Keratinocyte (primary cell): ENCODE results near the gene ARMC5. TPM values are rescaled to one million over a fixed set of nuclear protein-coding genes. Genes with fewer than 3 reads are reported as not detected.

Experiments
- DNase-seq: peaks from one replicate; pipeline ENCODE4 v3.0.0-alpha.2; 2011; ENCODE audit warnings: low read depth, missing footprints, low spot score
- FAIRE-seq: peaks from 2 replicates; lab custom pipeline; 2011; peaks lifted over from hg19 to GRCh38; lab: Jason Lieb, UNC
- H2AFZ ChIP-seq: 2 replicates; pipeline ENCODE4 v1.6.0; 2012; ENCODE audit warnings: low read length, control low read depth, inconsistent platforms; ENCODE audit not compliant: control insufficient read depth
- H3K27ac ChIP-seq: 2 replicates; pipeline ENCODE4 v1.5.1; 2011; ENCODE audit warnings: low read length; ENCODE audit not compliant: control insufficient read depth, insufficient read depth
- H3K27me3 ChIP-seq: 3 replicates; pipeline ENCODE4 v1.6.0; 2011; ENCODE audit warnings: low read length; ENCODE audit not compliant: control insufficient read depth, insufficient read depth; ENCODE audit errors: extremely low read depth
- H3K36me3 ChIP-seq, 2 experiments: 2 replicates in 1 of 2; 3 replicates in 1 of 2; pipeline ENCODE4 v1.5.1; 2011; ENCODE audit warnings: low read length in 2 of 2, mild to moderate bottlenecking in 1 of 2; ENCODE audit not compliant: control insufficient read depth in 2 of 2, insufficient read depth in 2 of 2; ENCODE audit errors: extremely low read depth in 1 of 2
- H3K4me1 ChIP-seq: 3 replicates; pipeline ENCODE4 v1.5.1; 2011; ENCODE audit warnings: low read length; ENCODE audit not compliant: control insufficient read depth, insufficient read depth; ENCODE audit errors: extremely low read depth
- H3K4me2 ChIP-seq: 3 replicates; pipeline ENCODE4 v1.6.0; 2011; ENCODE audit warnings: low read depth, low read length; ENCODE audit not compliant: control insufficient read depth, insufficient read depth; ENCODE audit errors: extremely low read depth
- H3K4me3 ChIP-seq, 3 experiments: fragments of 200-600 bp in 1 of 3; sonication (generic) in 1 of 3; 2 replicates in 2 of 3; 3 replicates in 1 of 3; pipeline ENCODE4 v1.5.1; 2011 to 2016; ENCODE audit warnings: low read length in 3 of 3, mild to moderate bottlenecking in 3 of 3, control low read depth in 2 of 3, inconsistent platforms in 1 of 3, low read depth in 1 of 3, mixed read lengths in 1 of 3, mixed run types in 1 of 3, moderate library complexity in 1 of 3; ENCODE audit not compliant: control insufficient read depth in 2 of 3, insufficient read depth in 2 of 3; ENCODE audit errors: extremely low read depth in 1 of 3
- H3K79me2 ChIP-seq: 2 replicates; pipeline ENCODE4 v1.6.0; 2012; ENCODE audit warnings: low read length; ENCODE audit not compliant: control insufficient read depth, insufficient read depth
- H3K9ac ChIP-seq: 3 replicates; pipeline ENCODE4 v1.6.0; 2011; ENCODE audit warnings: low read length; ENCODE audit not compliant: control insufficient read depth, insufficient read depth; ENCODE audit errors: extremely low read depth
- H3K9me1 ChIP-seq: 3 replicates; pipeline ENCODE4 v1.6.0; 2011; ENCODE audit warnings: low read length; ENCODE audit not compliant: control insufficient read depth, insufficient read depth; ENCODE audit errors: extremely low read depth
- H3K9me3 ChIP-seq: 2 replicates; pipeline ENCODE4 v1.5.1; 2012; ENCODE audit warnings: low read depth, low read length; ENCODE audit not compliant: control insufficient read depth
- H4K20me1 ChIP-seq: 3 replicates; pipeline ENCODE4 v1.6.0; 2011; ENCODE audit warnings: low read length; ENCODE audit not compliant: control insufficient read depth, insufficient read depth; ENCODE audit errors: extremely low read depth
- CTCF ChIP-seq, 3 experiments: IDR thresholded peaks in 1 of 3; conservative IDR thresholded peaks in 1 of 3; optimal IDR thresholded peaks in 1 of 3; 2 replicates in 2 of 3; 3 replicates in 1 of 3; pipeline versions ENCODE3 to v1.5.1; 2011; ENCODE audit warnings: low read length in 3 of 3, mild to moderate bottlenecking in 3 of 3, moderate library complexity in 2 of 3, control low read depth in 1 of 3, inconsistent platforms in 1 of 3; ENCODE audit not compliant: insufficient read depth in 2 of 3; ENCODE audit errors: extremely low read depth in 1 of 3
- EZH2 ChIP-seq: IDR thresholded peaks from one replicate; pipeline ENCODE4 v1.6.1; 2012; ENCODE audit warnings: inconsistent platforms, mild to moderate bottlenecking, low read length, moderate library complexity
- dilution Hi-C: fragments of 300-500 bp; cut with MboI; formaldehyde crosslinking; loops from one replicate; pipeline ENCODE4 v1.7.0; 2020; ENCODE audit warnings: low sequenced_read_pairs; ENCODE audit not compliant: extremely low pct_ligation_motif_present
- polyA plus RNA-seq, 5 experiments: library from polyadenylated mRNA; depleted of rRNA in 3 of 5; stranded (reverse) in 3 of 5; stranded (forward) in 1 of 5; unstranded in 1 of 5; fragments of >200 nt; gene quantifications; 1 replicate in 1 of 5; 2 replicates in 3 of 5; 3 replicates in 1 of 5; pipeline versions ENCODE4 v1.2.1 to v1.2.3, GENCODE V29; 2011 to 2012; ENCODE audit warnings: missing spikeins in 2 of 5, low read depth in 1 of 5, low replicate concordance in 1 of 5

The ARMC5 gene
- polyA plus RNA-seq, 1 donor (not counting 4 experiments of a cell fraction or from before 2014, with no cell fraction given) = 3.0 TPM

- H3K36me3 ChIP-seq = peaks cover 0 to 3% of the 10 kb centered on the region in 2 experiments
- H4K20me1 ChIP-seq = no peaks in the 10 kb centered on the region
- H2AFZ ChIP-seq = peak overlapping the region; percentile 49
- no peaks in the 10 kb centered on the region for H3K79me2 ChIP-seq
- no peak overlapping the region for H3K27ac ChIP-seq
- no peaks in the 10 kb centered on the region for H3K9me3 ChIP-seq
- peak overlapping the region; percentile 41 for H3K9ac ChIP-seq
- no peak for TF ChIP-seq CTCF (optimal IDR thresholded peaks at IDR 0.05 in 1 of 3, IDR thresholded peaks at IDR 0.05 in 1 of 3, conservative IDR thresholded peaks at IDR 0.05 in 1 of 3; ENCODE audit: extremely low read depth in 1 of 3, insufficient read depth in 2 of 3, low read length in 3 of 3)
- dilution Hi-C loops = no loop called here
- H3K27me3 ChIP-seq = no peaks in the 10 kb centered on the region
- H3K9me1 ChIP-seq = no peaks in the 10 kb centered on the region
- FAIRE-seq (no peak), DNase-seq (no peak)
- peaks cover 4% of the 10 kb centered on the region for H3K4me1 ChIP-seq
- H3K4me2 ChIP-seq = peak overlapping the region; percentile 47
- H3K4me3 ChIP-seq = peak overlapping the region in 2 of 3 experiments; percentile 6 to 29
These were observed 17.3 kb downstream of the ARMC5 start for GRCh38 chr16:31476303-31477219.

- Histone ChIP-seq H3K27ac (no peak overlapping the region), H3K36me3 (peaks cover 0 to 3% of the 10 kb centered on the region in 2 experiments), H3K4me1 (peaks cover 2% of the 10 kb centered on the region), H3K4me2 (peak overlapping the region; percentile 32), H4K20me1 (no peaks in the 10 kb centered on the region), H3K79me2 (no peaks in the 10 kb centered on the region), H3K27me3 (no peaks in the 10 kb centered on the region), H2AFZ (peak overlapping the region; percentile 30), H3K4me3 (peak overlapping the region in 1 of 3 experiments; percentile 1), H3K9me3 (no peaks in the 10 kb centered on the region), H3K9ac (no peak overlapping the region), H3K9me1 (no peaks in the 10 kb centered on the region)
- TF ChIP-seq EZH2 = no peak
- no peak for TF ChIP-seq CTCF (optimal IDR thresholded peaks at IDR 0.05 in 1 of 3, IDR thresholded peaks at IDR 0.05 in 1 of 3, conservative IDR thresholded peaks at IDR 0.05 in 1 of 3; ENCODE audit: extremely low read depth in 1 of 3, insufficient read depth in 2 of 3, low read length in 3 of 3)
- DNase-seq (no peak), FAIRE-seq (no peak)
- dilution Hi-C loops = no loop called here
These were observed 18.2 kb downstream of the ARMC5 start for GRCh38 chr16:31477220-31478216.
